IPS-18a (cell line): ENCODE results near the gene THSD7B.

Experiments
- H3K27ac ChIP-seq: one replicate; pipeline ENCODE4 v1.5.1; 2013; ENCODE audit warnings: low read length
- H3K27me3 ChIP-seq: one replicate; pipeline ENCODE4 v1.6.1; 2013; ENCODE audit warnings: mild to moderate bottlenecking, low read length; ENCODE audit not compliant: control insufficient read depth, insufficient read depth
- H3K36me3 ChIP-seq: one replicate; pipeline ENCODE4 v1.6.1; 2013; ENCODE audit warnings: low read depth, low read length; ENCODE audit not compliant: control insufficient read depth
- H3K4me1 ChIP-seq: one replicate; pipeline ENCODE4 v1.6.1; 2013; ENCODE audit warnings: low read depth, low read length; ENCODE audit not compliant: control insufficient read depth
- H3K4me3 ChIP-seq: one replicate; pipeline ENCODE4 v1.5.1; 2013; ENCODE audit warnings: low read length
- H3K9ac ChIP-seq: one replicate; pipeline ENCODE4 v1.6.1; 2013; ENCODE audit warnings: mild to moderate bottlenecking, low read length, moderate library complexity
- H3K9me3 ChIP-seq: one replicate; pipeline ENCODE4 v1.6.1; 2013; ENCODE audit warnings: low read depth, low read length; ENCODE audit not compliant: control insufficient read depth

Gene THSD7B

GRCh38 chr2:137590102-137590501, 824.8 kb downstream of the THSD7B start:
- no peaks in the 10 kb centered on the region for H3K27me3 ChIP-seq
- no peak overlapping the region for H3K9ac ChIP-seq
- H3K9me3 ChIP-seq = no peaks in the 10 kb centered on the region
- no peaks in the 10 kb centered on the region for H3K4me1 ChIP-seq
- H3K4me3 ChIP-seq = no peak overlapping the region
- no peaks in the 10 kb centered on the region for H3K36me3 ChIP-seq
- H3K27ac ChIP-seq = no peak overlapping the region

- Histone ChIP-seq H3K27me3 (no peaks in the 10 kb centered on the region), H3K9ac (no peak overlapping the region), H3K27ac (no peak overlapping the region), H3K4me1 (no peaks in the 10 kb centered on the region), H3K9me3 (no peaks in the 10 kb centered on the region), H3K4me3 (no peak overlapping the region), H3K36me3 (no peaks in the 10 kb centered on the region)
These were observed 842.5 kb downstream of the THSD7B start for GRCh38 chr2:137607722-137608318.

- Histone ChIP-seq H3K36me3 (no peaks in the 10 kb centered on the region), H3K27ac (no peak overlapping the region), H3K4me1 (no peaks in the 10 kb centered on the region), H3K27me3 (no peaks in the 10 kb centered on the region), H3K9ac (no peak overlapping the region), H3K4me3 (no peak overlapping the region), H3K9me3 (no peaks in the 10 kb centered on the region)
These were observed 873.6 kb downstream of the THSD7B start for GRCh38 chr2:137638932-137639331.

GRCh38 chr2:137644731-137645130, 879.4 kb downstream of the THSD7B start:
- no peaks in the 10 kb centered on the region for H3K27me3 ChIP-seq
- no peaks in the 10 kb centered on the region for H3K4me1 ChIP-seq
- H3K27ac ChIP-seq = no peak overlapping the region
- H3K4me3 ChIP-seq = no peak overlapping the region
- no peaks in the 10 kb centered on the region for H3K36me3 ChIP-seq
- H3K9ac ChIP-seq = no peak overlapping the region
- H3K9me3 ChIP-seq = no peaks in the 10 kb centered on the region

- Histone ChIP-seq H3K36me3 (no peaks in the 10 kb centered on the region), H3K27ac (no peak overlapping the region), H3K4me3 (no peak overlapping the region), H3K4me1 (no peaks in the 10 kb centered on the region), H3K9me3 (no peaks in the 10 kb centered on the region), H3K27me3 (no peaks in the 10 kb centered on the region), H3K9ac (no peak overlapping the region)
These were observed 888.7 kb downstream of the THSD7B start for GRCh38 chr2:137654046-137654445.

- Histone ChIP-seq H3K9me3 (no peaks in the 10 kb centered on the region), H3K36me3 (no peaks in the 10 kb centered on the region), H3K27me3 (no peaks in the 10 kb centered on the region), H3K4me1 (no peaks in the 10 kb centered on the region), H3K4me3 (no peak overlapping the region), H3K27ac (no peak overlapping the region), H3K9ac (no peak overlapping the region)
These were observed 890.5 kb downstream of the THSD7B start for GRCh38 chr2:137655814-137656213.

- Histone ChIP-seq H3K9ac (no peak overlapping the region), H3K4me1 (no peaks in the 10 kb centered on the region), H3K36me3 (no peaks in the 10 kb centered on the region), H3K9me3 (no peaks in the 10 kb centered on the region), H3K27ac (no peak overlapping the region), H3K27me3 (no peaks in the 10 kb centered on the region), H3K4me3 (no peak overlapping the region)
These were observed 893.1 kb downstream of the THSD7B start for GRCh38 chr2:137658433-137658832.

- no peaks in the 10 kb centered on the region for H3K27me3 ChIP-seq
- no peaks in the 10 kb centered on the region for H3K36me3 ChIP-seq
- H3K9me3 ChIP-seq = no peaks in the 10 kb centered on the region
- H3K4me1 ChIP-seq = no peaks in the 10 kb centered on the region
- H3K9ac ChIP-seq = no peak overlapping the region
- no peak overlapping the region for H3K27ac ChIP-seq
- H3K4me3 ChIP-seq = no peak overlapping the region
These were observed 894.3 kb downstream of the THSD7B start for GRCh38 chr2:137659616-137660015.

- Histone ChIP-seq H3K36me3 (no peaks in the 10 kb centered on the region), H3K9ac (no peak overlapping the region), H3K27me3 (no peaks in the 10 kb centered on the region), H3K9me3 (no peaks in the 10 kb centered on the region), H3K4me1 (no peaks in the 10 kb centered on the region), H3K27ac (no peak overlapping the region), H3K4me3 (no peak overlapping the region)
These were observed 904.8 kb downstream of the THSD7B start for GRCh38 chr2:137670111-137670510.

GRCh38 chr2:137672989-137673552, 907.7 kb downstream of the THSD7B start:
- no peak overlapping the region for H3K27ac ChIP-seq
- H3K27me3 ChIP-seq = no peaks in the 10 kb centered on the region
- H3K9me3 ChIP-seq = no peaks in the 10 kb centered on the region
- no peaks in the 10 kb centered on the region for H3K4me1 ChIP-seq
- no peak overlapping the region for H3K9ac ChIP-seq
- no peaks in the 10 kb centered on the region for H3K36me3 ChIP-seq
- no peak overlapping the region for H3K4me3 ChIP-seq

GRCh38 chr2:137674991-137675390, 909.6 kb downstream of the THSD7B start:
- no peaks in the 10 kb centered on the region for H3K4me1 ChIP-seq
- no peaks in the 10 kb centered on the region for H3K9me3 ChIP-seq
- H3K27me3 ChIP-seq = no peaks in the 10 kb centered on the region
- H3K36me3 ChIP-seq = no peaks in the 10 kb centered on the region
- H3K27ac ChIP-seq = no peak overlapping the region
- H3K4me3 ChIP-seq = no peak overlapping the region
- H3K9ac ChIP-seq = no peak overlapping the region

- no peak overlapping the region for H3K9ac ChIP-seq
- no peaks in the 10 kb centered on the region for H3K9me3 ChIP-seq
- no peak overlapping the region for H3K4me3 ChIP-seq
- no peaks in the 10 kb centered on the region for H3K27me3 ChIP-seq
- H3K4me1 ChIP-seq = no peaks in the 10 kb centered on the region
- H3K36me3 ChIP-seq = no peaks in the 10 kb centered on the region
- no peak overlapping the region for H3K27ac ChIP-seq
These were observed 910.4 kb downstream of the THSD7B start for GRCh38 chr2:137675584-137676327.
